Breast epithelium (tissue), 3 donors: ENCODE measurements around the gene TAB3.

Source experiments
- CTCF ChIP-seq, 3 donors: fragments of 450-650 bp; IDR thresholded peaks; one replicate each; pipeline ENCODE4 v1.5.1; 2016 to 2017; ENCODE audit warnings: antibody characterized with exemption in 3 of 3, mild to moderate bottlenecking in 3 of 3, moderate library complexity in 3 of 3
- POLR2A ChIP-seq: fragments of 450-650 bp; IDR thresholded peaks from one replicate; pipeline ENCODE4 v1.6.1; 2016; ENCODE audit warnings: antibody characterized with exemption, mild to moderate bottlenecking, moderate library complexity

- no peak for TF ChIP-seq CTCF (IDR thresholded peaks at IDR 0.05)
- TF ChIP-seq POLR2A = no peak
Observed at GRCh38 chrX:30831082-30831481, 58.0 kb downstream of the TAB3 start.
